Measurements from ENCODE around the gene KIAA0825.

- TF ChIP-seq CTCF (IDR thresholded peaks at IDR 0.05), result no peak
- TF ChIP-seq NRF1 (IDR thresholded peaks at IDR 0.05; ENCODE audit: low read depth, low read length), result no peak
- no peak for TF ChIP-seq GATA2 (CRISPR knock-in tag; IDR thresholded peaks at IDR 0.05)
- TF ChIP-seq POLR2AphosphoS5 (IDR thresholded peaks at IDR 0.05; ENCODE audit: low read depth, low read length), result no peak
- no peak for TF ChIP-seq TAF1 (IDR thresholded peaks at IDR 0.05; ENCODE audit: borderline replicate concordance, low read depth, low read length)
- no peak for TF ChIP-seq ZBTB33 (IDR thresholded peaks at IDR 0.05; ENCODE audit: borderline replicate concordance, low read depth)
Observed at GRCh38 chr5:94646758-94647157, 28.4 kb upstream of the KIAA0825 start.
